H1 (cell line): Measurements from ENCODE around the gene TASP1.

Experiments used
- CEBPB ChIP-seq: IDR thresholded peaks from 2 replicates; pipeline ENCODE4 v1.6.1; 2012; ENCODE audit warnings: low read depth, low read length
- CREB1 ChIP-seq: IDR thresholded peaks from 2 replicates; pipeline ENCODE4 v1.6.1; 2012; ENCODE audit warnings: inconsistent platforms
- EP300 ChIP-seq, 2 experiments: IDR thresholded peaks; 1 replicate in 1 of 2; 2 replicates in 1 of 2; pipeline ENCODE4 v1.6.1; 2011 to 2012; ENCODE audit warnings: low read depth in 2 of 2, low read length in 2 of 2, mild to moderate bottlenecking in 2 of 2, borderline replicate concordance in 1 of 2, inconsistent platforms in 1 of 2, moderate library complexity in 1 of 2
- SP1 ChIP-seq: IDR thresholded peaks from 2 replicates; pipeline ENCODE4 v1.6.1; 2011; ENCODE audit warnings: low read depth, low read length
- TF ChIP-seq, protein P1 (sequence below), 3 experiments: IDR thresholded peaks; 1 replicate in 2 of 3; 2 replicates in 1 of 3; pipeline versions ENCODE4 v1.5.1 to v1.6.1; 2011; ENCODE audit warnings: low read length in 3 of 3, mild to moderate bottlenecking in 3 of 3, inconsistent platforms in 2 of 3, low read depth in 1 of 3, moderate library complexity in 1 of 3; ENCODE audit not compliant: insufficient read depth in 1 of 3; ENCODE audit errors: control extremely low read depth in 1 of 3

DNA sequence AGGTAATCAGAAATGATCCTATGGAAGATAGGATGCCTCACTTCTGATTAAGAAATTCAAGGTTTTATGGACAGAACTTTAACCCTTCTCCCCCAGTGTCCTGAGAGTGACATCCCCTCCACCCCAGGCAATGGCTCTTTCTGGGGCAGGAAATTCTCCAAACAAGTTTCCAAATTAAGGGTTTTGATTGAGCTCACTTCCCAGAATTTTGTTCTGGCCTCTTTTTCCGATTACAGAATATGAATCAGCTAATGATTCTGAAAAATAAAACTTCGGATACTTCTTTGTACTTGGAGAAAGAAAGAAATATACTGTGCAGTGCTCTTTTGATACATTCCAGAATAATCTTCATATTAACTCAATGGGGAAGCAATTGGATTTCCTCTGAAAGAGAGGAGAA lies 32.8 kb upstream of the TASP1 start:
- no peak for TF ChIP-seq CREB1
- TF ChIP-seq CEBPB = no peak
- TF ChIP-seq, protein P1, sequence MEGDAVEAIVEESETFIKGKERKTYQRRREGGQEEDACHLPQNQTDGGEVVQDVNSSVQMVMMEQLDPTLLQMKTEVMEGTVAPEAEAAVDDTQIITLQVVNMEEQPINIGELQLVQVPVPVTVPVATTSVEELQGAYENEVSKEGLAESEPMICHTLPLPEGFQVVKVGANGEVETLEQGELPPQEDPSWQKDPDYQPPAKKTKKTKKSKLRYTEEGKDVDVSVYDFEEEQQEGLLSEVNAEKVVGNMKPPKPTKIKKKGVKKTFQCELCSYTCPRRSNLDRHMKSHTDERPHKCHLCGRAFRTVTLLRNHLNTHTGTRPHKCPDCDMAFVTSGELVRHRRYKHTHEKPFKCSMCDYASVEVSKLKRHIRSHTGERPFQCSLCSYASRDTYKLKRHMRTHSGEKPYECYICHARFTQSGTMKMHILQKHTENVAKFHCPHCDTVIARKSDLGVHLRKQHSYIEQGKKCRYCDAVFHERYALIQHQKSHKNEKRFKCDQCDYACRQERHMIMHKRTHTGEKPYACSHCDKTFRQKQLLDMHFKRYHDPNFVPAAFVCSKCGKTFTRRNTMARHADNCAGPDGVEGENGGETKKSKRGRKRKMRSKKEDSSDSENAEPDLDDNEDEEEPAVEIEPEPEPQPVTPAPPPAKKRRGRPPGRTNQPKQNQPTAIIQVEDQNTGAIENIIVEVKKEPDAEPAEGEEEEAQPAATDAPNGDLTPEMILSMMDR (IDR thresholded peaks at IDR 0.05; ENCODE audit: control extremely low read depth in 1 of 3, insufficient read depth in 1 of 3, low read depth in 1 of 3, low read length in 3 of 3) = no peak
- no peak for TF ChIP-seq SP1
- TF ChIP-seq EP300 (IDR thresholded peaks at IDR 0.05; ENCODE audit: borderline replicate concordance in 1 of 2, low read depth in 2 of 2, low read length in 2 of 2) = no peak
